Measurements from ENCODE around the gene PIEZO1. TPM values are rescaled to one million over a fixed set of nuclear protein-coding genes. Genes with fewer than 3 reads are reported as not detected.

PIEZO1 gene
- total and polyA plus RNA-seq, 8 donors = 16.3 to 255 (median 31.8) TPM

DNA sequence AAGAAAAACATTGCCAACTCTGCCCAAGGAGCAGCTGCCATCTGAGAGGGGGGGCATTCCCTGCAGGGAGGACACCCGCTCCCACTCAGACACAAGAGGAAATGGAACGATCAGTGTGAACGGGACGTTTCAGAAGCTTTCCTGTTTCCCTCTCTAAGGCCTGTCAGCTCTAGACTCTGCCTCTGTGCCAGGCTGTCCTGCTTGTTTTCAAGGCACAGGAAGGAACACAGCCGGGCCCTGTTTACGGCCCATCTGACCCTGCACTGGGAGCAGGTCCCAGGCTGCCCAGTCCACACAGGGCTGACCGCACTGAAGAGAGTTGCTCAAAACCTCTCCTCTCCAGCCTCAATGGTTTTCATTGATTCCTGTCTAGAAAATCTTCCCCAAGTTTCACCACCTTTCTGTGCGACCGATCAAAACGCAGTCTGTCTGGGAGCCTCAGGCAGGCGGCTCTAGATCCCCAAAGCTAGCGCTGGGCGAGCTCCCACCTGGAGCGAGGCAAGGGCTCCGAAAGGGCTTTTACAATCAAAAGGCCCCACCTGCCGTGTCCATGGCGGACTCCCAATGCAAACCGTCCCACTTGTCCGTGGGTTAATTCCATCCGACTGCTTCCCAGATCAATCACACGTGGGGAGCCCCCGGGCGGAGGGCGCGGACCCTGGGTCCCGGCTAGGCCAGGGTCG lies 1.5 kb downstream of the PIEZO1 start:
- no peaks in the 10 kb centered on the region for H3K36me3 ChIP-seq
- peak overlapping the region in 3 of 4 donors; percentile 54 to 81 (median 65) for H3K4me3 ChIP-seq
- ATAC-seq (peak in 3 of 4 donors; percentile 5 to 26 (median 19)), DNase-seq (no peak), FAIRE-seq (no peak)
- H3K27me3 ChIP-seq = no peaks in the 10 kb centered on the region
- peaks cover 0 to 3% (median 0%) of the 10 kb centered on the region in 3 donors for H3K4me1 ChIP-seq
- WGBS, 2 donors = 65% methylated on average over 27 of the region's 27 CpGs
- H3K27ac ChIP-seq = peak overlapping the region; percentile 64 to 90 (median 72)
- intact Hi-C loops (cut with DNase I) = loop anchor here in 1 of 3 donors (5.0 kb wide), 1 partner anchor 41 kb away; no protein-coding TSS in a partner anchor
- no peaks in the 10 kb centered on the region for H3K9me3 ChIP-seq
- TF ChIP-seq, protein P1, sequence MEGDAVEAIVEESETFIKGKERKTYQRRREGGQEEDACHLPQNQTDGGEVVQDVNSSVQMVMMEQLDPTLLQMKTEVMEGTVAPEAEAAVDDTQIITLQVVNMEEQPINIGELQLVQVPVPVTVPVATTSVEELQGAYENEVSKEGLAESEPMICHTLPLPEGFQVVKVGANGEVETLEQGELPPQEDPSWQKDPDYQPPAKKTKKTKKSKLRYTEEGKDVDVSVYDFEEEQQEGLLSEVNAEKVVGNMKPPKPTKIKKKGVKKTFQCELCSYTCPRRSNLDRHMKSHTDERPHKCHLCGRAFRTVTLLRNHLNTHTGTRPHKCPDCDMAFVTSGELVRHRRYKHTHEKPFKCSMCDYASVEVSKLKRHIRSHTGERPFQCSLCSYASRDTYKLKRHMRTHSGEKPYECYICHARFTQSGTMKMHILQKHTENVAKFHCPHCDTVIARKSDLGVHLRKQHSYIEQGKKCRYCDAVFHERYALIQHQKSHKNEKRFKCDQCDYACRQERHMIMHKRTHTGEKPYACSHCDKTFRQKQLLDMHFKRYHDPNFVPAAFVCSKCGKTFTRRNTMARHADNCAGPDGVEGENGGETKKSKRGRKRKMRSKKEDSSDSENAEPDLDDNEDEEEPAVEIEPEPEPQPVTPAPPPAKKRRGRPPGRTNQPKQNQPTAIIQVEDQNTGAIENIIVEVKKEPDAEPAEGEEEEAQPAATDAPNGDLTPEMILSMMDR (IDR thresholded peaks at IDR 0.05) = no peak

DNA sequence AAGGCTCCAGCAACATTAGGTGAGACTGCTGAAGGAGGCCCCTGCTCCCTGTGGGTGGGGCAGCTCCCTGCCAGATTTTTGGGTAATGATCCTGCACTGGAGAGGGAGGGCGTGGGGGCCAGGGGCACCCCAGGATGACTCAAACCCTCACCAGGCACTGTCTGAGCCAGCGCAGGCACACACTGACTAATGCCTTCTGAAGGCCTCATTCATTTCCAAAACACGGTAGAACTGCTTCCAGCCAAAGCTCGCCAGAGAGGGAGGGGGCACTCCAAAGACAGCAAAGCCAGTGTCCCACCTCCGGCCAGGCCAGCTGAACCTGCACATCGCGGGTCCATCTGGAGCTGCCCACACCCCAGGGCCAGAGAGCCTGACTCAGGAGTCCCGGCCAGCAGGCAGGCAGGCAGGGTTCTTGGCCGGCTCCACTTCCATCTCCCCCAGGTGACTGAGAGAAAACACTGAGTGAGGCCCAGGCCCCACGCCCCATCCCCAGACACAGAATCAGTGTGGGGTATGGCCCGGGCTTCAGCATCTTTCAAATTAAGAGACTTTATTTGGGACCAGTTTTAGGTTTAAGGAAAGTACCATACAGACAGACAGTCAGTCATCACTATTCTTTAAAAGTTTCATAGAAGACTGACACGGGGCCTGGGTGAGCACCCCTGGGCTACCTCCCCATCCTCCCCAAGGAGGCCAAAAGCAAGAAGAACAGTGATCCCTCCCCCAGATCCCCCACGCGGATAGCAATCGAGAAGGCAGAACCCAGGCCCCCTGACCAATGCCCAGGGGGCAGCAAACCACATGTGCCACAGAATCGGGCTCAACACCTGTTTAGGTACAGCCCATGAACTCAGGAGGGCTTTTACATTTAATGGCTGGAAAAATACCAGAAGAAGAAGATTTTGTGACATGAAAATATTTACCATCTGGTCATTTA lies 2.3 kb downstream of the PIEZO1 start:
- Histone ChIP-seq H3K27me3 (no peaks in the 10 kb centered on the region), H3K36me3 (no peaks in the 10 kb centered on the region), H3K9me3 (no peaks in the 10 kb centered on the region), H3K4me3 (peak overlapping the region in 1 of 4 donors; percentile 81), H3K27ac (peak overlapping the region; percentile 64 to 90 (median 72)), H3K4me1 (peaks cover 0 to 3% (median 0%) of the 10 kb centered on the region in 3 donors)
- TF ChIP-seq, protein P1 (IDR thresholded peaks at IDR 0.05) = no peak
- ATAC-seq (no peak), FAIRE-seq (no peak), DNase-seq (peak in 2 of 6 donors; percentile 15 to 63)
- WGBS, 2 donors = 71 to 78% methylated on average over 16 of the region's 16 CpGs
- intact Hi-C loops (cut with DNase I) = loop anchor here in 1 of 3 donors (5.0 kb wide), 1 partner anchor 40 kb away; no protein-coding TSS in a partner anchor

DNA sequence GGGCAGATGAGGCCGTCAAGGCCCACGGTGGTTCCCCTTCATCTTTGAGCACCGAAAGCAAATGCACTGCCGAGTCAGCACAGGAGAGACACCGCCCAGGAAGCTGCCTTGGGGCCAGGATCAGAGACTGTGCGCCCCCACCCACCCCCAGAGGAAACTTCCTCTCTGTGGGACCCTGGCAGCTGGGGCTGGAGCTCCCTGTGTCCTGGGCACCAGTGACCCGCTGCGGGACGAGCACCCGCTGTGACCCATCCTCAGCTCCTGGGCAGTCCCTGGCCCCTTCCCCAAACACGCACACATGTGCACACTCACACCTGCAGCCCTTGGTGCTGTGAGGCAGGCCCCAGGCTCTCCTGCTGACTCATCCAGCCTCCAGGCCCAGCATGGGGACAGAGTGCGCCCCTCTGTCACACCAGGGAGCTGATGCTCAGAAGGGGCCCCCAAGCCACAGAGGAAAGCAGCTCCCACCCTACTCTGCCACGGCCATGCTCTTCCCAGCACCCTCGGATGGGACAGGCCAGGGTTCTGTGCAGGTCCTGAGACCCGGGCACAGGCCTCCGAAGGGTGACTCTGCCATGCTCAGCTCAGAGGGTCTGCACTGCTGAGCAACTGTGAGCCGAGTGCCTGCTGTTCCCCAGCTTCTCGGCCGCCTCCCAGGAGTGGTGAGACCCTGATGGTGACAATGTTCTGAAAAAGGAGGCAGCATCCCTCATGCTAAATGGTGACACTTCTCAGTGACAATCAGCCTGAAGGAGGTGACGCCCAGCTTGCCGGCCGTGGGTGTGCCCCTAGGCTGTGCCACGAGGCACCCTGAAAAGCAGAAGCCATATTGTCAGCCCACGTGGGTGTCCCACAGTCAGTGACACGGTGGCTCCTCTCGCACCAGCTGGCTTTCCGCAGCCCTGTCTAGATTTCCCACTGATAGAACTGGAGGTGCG lies 3.6 kb downstream of the PIEZO1 start:
- Histone ChIP-seq H3K4me1 (peaks cover 0 to 3% (median 0%) of the 10 kb centered on the region in 3 donors), H3K36me3 (no peaks in the 10 kb centered on the region), H3K9me3 (no peaks in the 10 kb centered on the region), H3K4me3 (no peak overlapping the region), H3K27ac (no peak overlapping the region), H3K27me3 (no peaks in the 10 kb centered on the region)
- TF ChIP-seq, protein P1 (IDR thresholded peaks at IDR 0.05) = no peak
- ATAC-seq (no peak), FAIRE-seq (no peak), DNase-seq (peak in 2 of 6 donors; percentile 10 to 50)
- intact Hi-C loops (cut with DNase I) = loop anchor here in 1 of 3 donors (5.0 kb wide), 1 partner anchor 39 kb away; no protein-coding TSS in a partner anchor
- WGBS, 2 donors = 71 to 84% methylated on average over 28 of the region's 28 CpGs

All from pancreas (tissue), 10 donors.